Epithelial cell of proximal tubule (primary cell): ENCODE results near the gene VPS29. TPM values are rescaled to one million over a fixed set of nuclear protein-coding genes. Genes with fewer than 3 reads are reported as not detected.
"Not testable (repeated sequence)": the region's sequence is repeated elsewhere in the genome, so short reads cannot be mapped to it uniquely, and the experiment has no call there.

Experiments used
- DNase-seq: peaks from one replicate; pipeline ENCODE4 v3.0.0-alpha.2; 2011; ENCODE audit warnings: low read depth
- H3K4me3 ChIP-seq: 2 replicates; pipeline ENCODE4 v1.5.1; 2011; ENCODE audit warnings: low read depth, mild to moderate bottlenecking, low read length
- CTCF ChIP-seq: conservative IDR thresholded peaks from 2 replicates; pipeline ENCODE4 v1.5.1; 2012; ENCODE audit warnings: low read depth, mild to moderate bottlenecking, low read length
- total RNA-seq: library from RNA; depleted of rRNA; stranded (reverse); fragments of >200 nt; gene quantifications from 2 replicates; pipeline ENCODE4 v1.2.3, GENCODE V29; 2015

VPS29 gene
- total RNA-seq, 1 donor from 2014 or later: 90.1 TPM

GRCh38 chr12:110530511-110530910 lies 28.6 kb upstream of the VPS29 start:
- TF ChIP-seq CTCF: no peak
- no peak for DNase-seq
- H3K4me3 ChIP-seq: no peak overlapping the region

GRCh38 chr12:110528277-110528839 lies 26.4 kb upstream of the VPS29 start:
- no peak for TF ChIP-seq CTCF
- no peak for DNase-seq

GRCh38 chr12:110520876-110521712 lies 19.2 kb upstream of the VPS29 start:
- H3K4me3 ChIP-seq, DNase-seq: not testable (repeated sequence)

More at GRCh38 chr12:110528277-110528839, 26.4 kb upstream of the VPS29 start:
- H3K4me3 ChIP-seq: no peak overlapping the region

GRCh38 chr12:110518014-110518413 lies 16.1 kb upstream of the VPS29 start:
- H3K4me3 ChIP-seq, DNase-seq: not testable (repeated sequence)

GRCh38 chr12:110516995-110517394 lies 15.1 kb upstream of the VPS29 start:
- no peak for TF ChIP-seq CTCF
- DNase-seq: no peak
- no peak overlapping the region for H3K4me3 ChIP-seq

DNA sequence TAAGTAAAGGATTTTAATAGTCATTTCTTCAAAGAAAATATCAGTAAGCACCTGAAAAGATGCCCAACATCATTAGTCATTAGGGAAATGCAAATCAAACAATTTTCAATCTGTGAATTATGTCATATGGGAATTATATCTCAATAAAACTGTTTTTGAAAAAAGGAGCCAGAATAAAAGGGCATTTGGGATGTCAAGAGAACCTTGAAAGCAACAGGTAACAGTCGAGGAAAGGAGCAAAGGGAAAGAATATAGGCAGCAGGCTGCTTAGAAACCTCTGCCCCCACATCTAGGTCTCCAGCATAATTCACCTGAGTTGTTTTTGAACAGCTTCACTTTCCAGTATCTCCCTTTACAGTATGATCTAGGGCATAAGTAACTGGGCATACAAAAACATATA lies 12.5 kb upstream of the VPS29 start:
- DNase-seq: no peak
- TF ChIP-seq CTCF: no peak

GRCh38 chr12:110513842-110514241 lies 11.9 kb upstream of the VPS29 start:
- TF ChIP-seq CTCF: no peak
- DNase-seq: no peak
- no peak overlapping the region for H3K4me3 ChIP-seq

More for the DNA sequence above, 12.5 kb upstream of the VPS29 start:
- no peak overlapping the region for H3K4me3 ChIP-seq

- no peak overlapping the region for H3K4me3 ChIP-seq
- no peak for TF ChIP-seq CTCF
- DNase-seq: no peak
These were observed 6.2 kb upstream of the VPS29 start for GRCh38 chr12:110508071-110508586.
